Right renal pelvis (tissue), 4 donors: Measurements from ENCODE around the gene RCE1. TPM values are rescaled to one million over a fixed set of nuclear protein-coding genes. Genes with fewer than 3 reads are reported as not detected.
A peak's percentile ranks its signal among the peaks of the same experiment; 100 is the strongest.

Experiments
- DNase-seq, 4 donors: peaks; one replicate each; pipeline ENCODE4 v3.0.0-alpha.2; 2013; ENCODE audit warnings: low read depth in 4 of 4, low spot score in 3 of 4, missing footprints in 1 of 4
- polyA plus RNA-seq, 4 donors: library from polyadenylated mRNA; unstranded; fragments of 120-200 nt; gene quantifications; one replicate each; pipeline ENCODE4 v1.2.1, GENCODE V29; 2013; ENCODE audit not compliant: insufficient read length in 4 of 4

RCE1 gene
- polyA plus RNA-seq, 4 donors, result 22.0 to 29.7 (median 23.6) TPM

- no peak for DNase-seq
Observed at GRCh38 chr11:66844496-66845142, 1.4 kb downstream of the RCE1 start.

DNA sequence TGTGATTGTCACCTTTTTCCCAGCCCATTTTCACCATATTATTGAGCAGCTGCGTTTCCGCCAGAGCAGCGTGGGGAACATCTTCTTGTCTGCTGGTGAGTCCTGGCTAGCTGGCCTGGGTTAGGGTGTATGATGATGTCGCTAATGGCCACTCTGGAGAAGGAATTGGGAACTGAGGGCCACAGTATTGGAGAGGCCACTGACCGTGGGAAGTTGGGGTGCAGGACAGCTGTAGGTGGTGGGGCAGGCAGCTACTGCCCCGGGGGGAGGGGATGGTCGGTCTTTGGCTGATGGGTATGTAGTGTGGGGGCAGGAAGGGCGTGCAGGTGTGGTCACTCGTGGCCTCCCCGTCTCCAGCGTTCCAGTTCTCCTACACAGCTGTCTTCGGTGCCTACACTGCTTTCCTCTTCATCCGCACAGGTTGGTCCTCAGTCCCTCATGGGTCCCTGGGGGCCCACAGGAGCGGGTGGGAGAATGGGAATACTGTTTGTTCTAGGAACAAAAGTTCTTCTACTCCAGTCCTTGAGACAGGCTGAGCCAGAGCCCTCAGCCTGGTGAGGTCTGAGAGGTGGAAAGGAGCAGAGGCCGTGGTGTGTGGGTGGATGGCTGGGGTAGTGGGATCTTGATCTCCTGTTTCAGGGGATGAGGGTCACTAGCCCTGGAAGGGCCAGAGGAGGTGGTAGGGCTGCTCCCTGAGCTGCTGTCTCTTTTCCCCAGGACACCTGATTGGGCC lies 2.1 kb downstream of the RCE1 start:
- DNase-seq, result no peak

DNA sequence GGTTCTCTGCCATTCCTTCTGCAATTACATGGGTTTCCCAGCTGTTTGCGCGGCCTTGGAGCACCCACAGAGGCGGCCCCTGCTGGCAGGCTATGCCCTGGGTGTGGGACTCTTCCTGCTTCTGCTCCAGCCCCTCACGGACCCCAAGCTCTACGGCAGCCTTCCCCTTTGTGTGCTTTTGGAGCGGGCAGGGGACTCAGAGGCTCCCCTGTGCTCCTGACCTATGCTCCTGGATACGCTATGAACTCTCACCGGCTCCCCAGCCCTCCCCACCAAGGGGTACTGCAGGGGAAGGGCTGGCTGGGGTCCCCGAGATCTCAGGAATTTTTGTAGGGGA lies 2.6 kb downstream of the RCE1 start:
- DNase-seq, result no peak

- no peak for DNase-seq
Observed at GRCh38 chr11:66846671-66847091, 3.4 kb downstream of the RCE1 start.

GRCh38 chr11:66847461-66848232 lies 4.4 kb downstream of the RCE1 start:
- DNase-seq, result no peak

DNA sequence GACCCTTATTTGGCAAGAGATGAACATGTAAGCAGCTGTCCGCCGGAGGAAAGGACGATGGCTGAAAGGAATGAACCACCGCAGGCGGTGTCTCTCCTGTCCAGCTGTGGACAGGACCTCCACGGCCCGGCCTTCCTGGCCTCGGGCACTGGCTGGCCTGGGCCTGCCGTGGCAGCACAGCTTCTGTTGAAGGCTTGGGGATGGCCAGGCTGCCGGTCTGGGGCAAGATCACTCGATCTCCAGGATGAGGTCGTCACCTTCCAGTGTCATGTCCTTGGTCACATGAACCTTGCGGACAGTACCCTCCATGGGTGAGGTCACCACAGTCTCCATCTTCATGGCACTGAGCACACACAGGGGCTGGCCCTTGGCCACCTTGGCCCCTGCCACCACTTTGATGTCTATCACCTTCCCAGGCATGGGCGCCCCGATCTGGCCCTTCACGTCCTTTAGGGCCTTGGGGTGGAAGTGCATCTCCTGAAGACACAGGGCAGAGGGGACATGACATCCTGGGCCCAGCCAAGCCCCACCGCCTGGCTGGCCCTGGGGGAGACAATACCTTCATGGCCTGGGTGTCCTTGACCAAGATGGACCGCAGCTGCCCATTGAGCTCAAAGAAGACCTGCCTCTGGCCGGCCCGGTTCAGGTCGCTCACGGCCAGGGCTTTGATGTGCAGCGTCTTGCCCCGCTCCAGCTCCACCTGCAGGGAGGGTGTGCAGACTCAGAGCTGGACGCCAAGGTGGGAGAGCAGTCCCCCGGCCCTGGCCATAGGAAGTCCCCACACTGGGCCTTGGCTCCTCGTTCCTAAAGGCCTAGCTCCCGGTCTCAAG lies 5.6 kb downstream of the RCE1 start:
- no peak for DNase-seq

- DNase-seq, result no peak
Observed at GRCh38 chr11:66849501-66850234, 6.4 kb downstream of the RCE1 start.

DNA sequence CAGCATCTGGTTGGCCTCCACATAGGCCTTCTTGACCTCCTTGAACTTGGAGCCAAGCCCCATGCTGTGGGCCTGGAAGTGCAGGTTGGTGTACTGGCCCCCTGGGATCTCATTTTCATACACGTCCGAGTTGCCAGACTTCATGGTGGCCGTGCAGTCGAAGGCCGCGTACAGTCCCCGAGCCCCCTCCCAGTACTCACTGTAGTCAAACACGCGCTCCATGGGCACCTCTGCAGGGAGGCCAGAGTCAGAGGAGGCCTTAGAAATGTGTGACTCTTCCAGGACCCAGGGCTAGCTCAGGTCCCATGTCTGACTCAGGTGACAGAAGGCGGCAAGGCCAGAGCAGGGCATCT lies 7.0 kb downstream of the RCE1 start:
- DNase-seq, result no peak

DNA sequence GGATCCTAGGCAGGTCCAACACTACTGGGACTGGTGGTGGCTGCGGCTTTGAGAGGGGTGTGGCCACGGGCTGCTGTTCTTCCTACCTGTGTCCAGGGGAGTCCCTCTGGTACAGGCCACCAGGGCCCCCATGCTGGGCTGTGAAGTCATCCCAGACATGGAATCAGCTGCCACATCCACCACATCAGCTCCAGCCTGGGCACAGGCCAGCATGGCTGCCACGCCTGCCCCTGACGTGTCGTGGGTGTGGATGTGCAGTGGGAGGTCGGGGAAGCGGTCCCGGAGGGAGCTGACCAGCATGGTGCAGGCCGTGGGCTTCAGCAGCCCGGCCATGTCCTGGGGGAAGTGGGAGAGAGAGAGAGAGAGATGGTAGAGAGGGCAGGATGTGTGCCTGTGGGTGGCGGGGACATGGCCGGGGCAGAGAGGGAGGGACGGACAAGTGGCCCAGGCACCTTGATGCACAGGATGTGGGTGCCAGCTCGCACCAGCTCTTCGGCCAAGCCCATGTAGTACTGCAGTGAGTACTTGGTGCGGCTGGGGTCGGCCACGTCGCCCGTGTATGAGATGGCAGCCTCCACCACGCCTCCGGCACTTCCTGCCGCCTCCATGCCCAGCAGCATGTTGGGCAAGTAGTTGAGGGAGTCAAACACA lies 7.5 kb downstream of the RCE1 start:
- DNase-seq, result no peak

DNA sequence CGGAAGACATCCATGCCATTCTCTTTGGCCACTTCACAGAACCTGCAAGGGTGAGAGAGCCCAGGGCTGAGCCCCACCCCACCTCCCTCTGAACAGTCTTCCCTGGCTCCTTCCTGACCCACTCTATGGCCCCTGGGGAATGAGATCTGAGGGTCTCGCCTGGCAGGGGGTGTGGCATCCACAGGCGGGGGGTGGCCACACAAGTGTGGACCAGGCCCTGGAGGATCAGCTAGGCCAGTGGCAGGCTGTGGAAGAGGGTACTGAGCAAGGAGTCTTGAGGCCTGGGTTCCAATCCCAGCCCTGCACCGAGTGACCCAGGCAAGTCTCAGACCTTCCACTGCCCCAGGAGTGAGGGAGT lies 8.0 kb downstream of the RCE1 start:
- no peak for DNase-seq

DNA sequence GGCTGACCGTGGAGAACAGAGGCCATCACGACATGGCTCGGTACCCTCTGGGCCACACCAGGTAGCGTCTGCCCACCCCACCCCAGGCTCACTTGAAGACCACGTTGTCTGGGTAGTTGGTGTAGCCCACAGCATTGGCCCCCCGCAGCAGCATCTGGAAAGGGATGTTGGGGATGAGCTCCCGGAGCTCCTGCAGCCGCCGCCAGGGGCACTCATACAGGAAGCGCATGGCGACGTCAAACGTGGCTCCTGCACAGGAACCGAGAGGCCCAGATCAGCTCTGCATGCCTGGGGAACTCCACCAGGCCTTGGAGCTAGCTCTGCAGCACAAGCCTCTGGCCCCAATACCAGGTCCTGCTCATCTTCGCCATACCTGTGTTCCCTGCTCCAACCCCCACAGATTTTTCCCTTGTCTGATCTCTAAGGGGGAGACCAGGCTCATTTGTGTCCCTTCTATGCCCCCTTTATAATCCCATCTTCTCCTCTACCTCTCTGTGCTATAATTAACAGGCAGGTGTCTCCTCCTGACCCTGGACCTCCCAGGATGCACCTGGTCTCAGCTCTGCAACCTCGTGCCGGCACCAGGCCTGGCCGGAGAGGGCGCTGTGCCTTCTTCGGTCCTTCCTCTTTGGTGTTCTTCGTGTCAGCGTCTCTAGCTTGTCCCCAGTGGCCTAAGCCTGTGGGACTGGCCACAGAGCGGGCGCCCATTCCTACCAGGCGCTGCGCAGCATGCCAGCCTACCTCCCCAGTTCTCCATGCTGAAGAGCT lies 8.6 kb downstream of the RCE1 start:
- no peak for DNase-seq

DNA sequence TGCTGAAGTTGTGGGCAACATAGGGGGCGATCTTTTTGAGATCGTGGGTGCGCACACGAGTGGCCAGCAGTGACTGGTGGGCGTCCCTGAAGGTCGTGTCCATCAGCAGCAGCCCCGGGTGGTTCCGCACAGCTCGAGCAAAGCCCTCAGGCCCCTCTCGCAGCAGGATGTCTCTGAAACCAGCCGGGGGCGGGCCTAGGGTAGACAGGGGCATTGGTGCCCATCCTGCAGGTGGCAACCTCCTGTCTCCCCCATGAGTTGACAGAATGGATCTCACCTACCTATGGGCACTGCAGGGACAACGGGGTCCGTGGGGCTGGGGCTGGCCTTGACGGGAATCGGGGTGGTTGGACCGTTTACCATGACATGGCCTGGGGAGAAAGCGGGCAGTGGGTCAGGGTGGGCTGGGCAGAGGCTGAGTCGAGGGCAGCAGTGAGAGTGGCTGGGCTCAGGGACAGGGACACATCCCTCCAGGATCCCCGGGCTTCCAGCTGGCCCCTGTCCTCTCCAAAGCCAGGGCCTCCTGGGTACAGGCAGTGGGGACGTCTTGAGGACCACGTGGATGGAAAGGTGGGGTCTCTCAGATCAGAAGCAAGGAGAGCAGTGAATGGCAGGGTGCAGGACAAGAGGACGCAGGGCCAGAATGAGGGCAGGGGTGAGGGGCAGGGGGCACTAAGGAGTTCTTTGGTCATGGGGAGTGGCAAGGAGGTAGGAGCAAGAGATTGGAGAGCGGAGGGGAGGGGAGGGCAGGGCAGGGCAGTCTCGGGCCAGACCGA lies 9.4 kb downstream of the RCE1 start:
- DNase-seq, result no peak

DNA sequence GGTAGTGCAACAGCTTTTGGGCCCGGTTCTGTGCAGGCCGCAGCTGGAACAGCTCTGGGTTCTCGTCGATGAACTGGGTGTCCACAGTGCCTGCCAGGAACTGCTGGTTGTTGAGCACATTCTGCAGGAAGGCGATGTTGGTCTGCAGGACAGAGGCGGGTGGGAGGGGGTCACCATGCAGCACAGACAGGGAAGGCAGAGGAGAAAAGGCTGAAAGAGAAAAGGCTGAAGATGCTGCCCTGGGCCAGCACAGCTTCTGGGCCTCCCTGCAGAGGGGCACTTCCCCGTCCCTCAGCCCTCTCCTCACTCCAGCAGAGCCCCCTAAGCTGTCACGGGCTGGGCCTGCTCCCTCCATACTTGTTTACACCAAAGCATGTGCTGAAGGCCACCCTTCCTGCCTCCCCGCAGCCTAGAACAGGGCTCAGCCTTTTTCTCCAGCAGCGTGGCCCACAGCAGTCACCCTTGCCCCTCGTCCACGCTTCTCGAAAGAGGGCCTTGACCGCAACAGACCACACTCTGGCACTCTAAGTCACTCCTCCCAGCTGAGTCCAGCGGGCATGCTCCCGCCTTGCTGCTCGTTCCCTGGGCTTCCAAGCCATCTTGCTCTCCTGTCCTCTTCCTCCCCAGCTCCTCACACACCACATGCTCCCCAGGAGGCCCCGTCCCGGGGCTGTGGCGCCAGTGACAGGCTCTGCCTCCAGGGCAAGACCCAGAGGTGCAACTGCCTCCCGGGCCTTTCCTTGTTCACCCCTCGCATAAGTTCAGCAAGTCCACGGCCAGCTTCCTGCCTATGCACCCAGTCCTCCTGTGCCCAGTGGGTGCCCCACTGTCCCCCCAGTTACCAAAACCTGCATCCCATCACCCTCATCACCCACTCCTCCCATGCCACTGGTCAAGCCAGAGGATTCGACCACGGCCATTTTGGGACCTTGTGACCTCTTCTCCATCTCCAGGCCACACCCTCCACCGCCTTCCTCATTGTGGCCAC lies 10.3 kb downstream of the RCE1 start:
- DNase-seq, result no peak

DNA sequence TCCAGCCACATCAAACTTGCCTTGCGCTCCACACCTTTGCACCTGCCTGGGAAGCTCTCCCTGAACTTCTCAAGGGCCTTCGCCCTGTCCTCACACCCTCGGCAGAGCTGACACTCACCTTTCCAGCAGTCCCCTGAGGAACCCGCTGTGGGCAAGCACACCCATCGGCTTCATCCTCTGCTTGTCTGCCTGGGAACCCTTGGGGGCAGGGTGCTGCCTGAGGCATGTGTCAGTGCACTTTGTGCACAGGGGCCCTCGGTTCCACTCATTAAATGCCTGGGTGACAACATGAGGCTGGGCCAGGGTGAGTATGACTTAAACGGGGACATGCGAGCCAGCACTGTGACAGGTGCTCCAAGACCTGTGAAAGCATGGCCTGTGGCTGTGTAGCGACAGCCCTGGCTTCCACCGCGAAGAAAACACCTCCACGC lies 11.0 kb downstream of the RCE1 start:
- no peak for DNase-seq

GRCh38 chr11:66854729-66855211 lies 11.5 kb downstream of the RCE1 start:
- DNase-seq, result no peak

- DNase-seq, result peak; percentile 76 to 83 (median 81)
Observed at GRCh38 chr11:66855574-66856495, 12.6 kb downstream of the RCE1 start.
